HT-29 (cell line): ENCODE results near the gene POGK. TPM values are rescaled to one million over a fixed set of nuclear protein-coding genes. Genes with fewer than 3 reads are reported as not detected.
A peak's percentile ranks its signal among the peaks of the same experiment; 100 is the strongest.
"Not testable (repeated sequence)": the region's sequence is repeated elsewhere in the genome, so short reads cannot be mapped to it uniquely, and the experiment has no call there.

ENCODE experiments used
- DNase-seq: peaks from one replicate; pipeline ENCODE4 v3.0.0-alpha.2; 2015; ENCODE audit warnings: low spot score
- total RNA-seq: library from RNA; depleted of rRNA; stranded (reverse); fragments of >200 nt; shearing (Covaris generic); gene quantifications from 2 replicates; pipeline ENCODE4 v1.2.3, GENCODE V29; 2014

Gene POGK
- total RNA-seq, 1 experiment from 2014 or later, result 22.0 TPM

DNA sequence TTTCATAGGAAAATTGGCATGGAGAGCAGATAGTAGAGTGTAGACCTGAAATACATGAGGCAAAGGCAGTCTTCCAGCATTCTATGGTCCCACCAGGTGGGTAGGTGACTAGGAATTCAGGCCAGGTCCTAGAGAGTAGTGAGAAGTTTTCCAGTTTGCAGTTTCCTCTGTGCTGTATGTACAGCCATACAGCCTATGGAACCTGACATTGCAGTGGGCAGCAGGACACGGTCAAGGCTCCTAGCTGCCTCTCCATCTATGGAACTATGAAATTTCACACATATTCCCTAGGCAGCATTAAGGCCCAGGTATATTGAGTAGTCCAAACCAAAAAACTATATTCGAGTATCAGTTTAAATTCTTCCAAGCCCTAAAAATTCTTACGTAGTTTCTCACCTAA is 16.3 kb downstream of the POGK start:
- DNase-seq, result no peak

DNA sequence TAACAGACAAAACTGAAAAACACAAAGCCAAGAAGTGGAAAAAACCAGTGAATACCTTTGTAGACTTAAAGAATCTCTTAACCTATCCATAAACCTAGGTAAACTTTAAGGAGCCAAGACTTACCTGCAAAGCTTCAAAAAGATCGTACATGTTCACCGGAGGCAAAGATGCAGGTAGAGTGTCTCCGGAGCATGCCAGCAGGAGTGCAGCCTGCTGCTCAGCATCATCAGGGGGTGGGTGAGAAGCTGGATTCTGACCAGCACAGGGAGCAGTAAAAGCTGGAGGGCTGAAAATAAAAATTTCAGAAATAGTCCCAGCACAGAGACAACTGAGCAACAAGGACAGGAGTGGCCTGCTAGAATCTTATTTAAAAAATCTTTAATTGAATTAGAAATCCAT is 18.7 kb downstream of the POGK start:
- DNase-seq, result no peak

DNA sequence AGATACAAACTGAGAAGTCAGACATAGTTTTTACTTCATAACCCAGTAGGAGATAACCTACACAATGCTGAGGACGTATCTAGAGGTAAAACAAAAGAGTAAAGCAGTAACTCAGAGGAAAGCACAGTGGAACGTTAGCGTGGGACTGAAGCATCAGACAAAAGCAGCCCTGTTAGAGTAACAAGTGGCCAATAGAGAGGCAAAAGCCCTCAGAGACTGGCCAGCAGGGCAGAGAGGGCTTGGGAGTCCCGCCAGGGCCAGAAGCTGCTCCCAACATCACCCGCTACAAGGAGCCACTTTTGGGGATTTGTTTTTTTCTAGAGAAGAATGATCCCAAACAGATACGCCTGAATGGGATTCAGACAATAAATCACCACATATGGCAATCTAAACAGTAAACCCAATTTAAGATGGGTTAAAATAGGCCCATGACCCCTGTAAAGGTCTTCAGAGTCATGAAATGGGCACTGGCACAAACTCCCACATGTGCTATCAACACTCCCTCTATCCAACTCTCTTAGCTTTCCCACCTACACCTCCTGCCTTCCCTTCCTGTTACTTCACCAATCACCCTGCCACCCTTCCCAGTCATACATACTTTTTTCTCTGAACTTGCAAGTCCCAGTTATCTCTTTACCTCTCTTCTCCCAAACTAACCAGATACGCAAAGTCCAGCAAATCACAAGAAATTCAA is 19.6 kb downstream of the POGK start:
- DNase-seq, result no peak

DNA sequence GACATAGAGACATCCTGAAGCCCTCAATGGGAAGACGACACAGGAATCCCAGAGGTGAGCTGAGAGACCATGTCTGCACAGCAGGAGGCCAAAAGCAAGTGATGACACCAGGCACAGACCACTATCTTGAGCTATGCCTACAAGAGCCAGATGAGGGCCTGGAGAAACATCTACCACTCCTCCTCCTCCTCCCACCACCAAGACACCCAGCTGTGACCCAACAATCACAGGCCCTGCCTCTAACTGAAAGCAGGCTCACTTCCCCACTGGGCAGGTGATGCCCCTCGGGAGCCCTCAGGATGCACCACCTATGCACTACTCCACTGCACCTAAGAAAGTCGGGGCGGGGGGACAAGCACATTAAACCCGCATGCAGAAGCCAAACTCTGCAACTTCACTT is 20.3 kb downstream of the POGK start:
- DNase-seq, result no peak

DNA sequence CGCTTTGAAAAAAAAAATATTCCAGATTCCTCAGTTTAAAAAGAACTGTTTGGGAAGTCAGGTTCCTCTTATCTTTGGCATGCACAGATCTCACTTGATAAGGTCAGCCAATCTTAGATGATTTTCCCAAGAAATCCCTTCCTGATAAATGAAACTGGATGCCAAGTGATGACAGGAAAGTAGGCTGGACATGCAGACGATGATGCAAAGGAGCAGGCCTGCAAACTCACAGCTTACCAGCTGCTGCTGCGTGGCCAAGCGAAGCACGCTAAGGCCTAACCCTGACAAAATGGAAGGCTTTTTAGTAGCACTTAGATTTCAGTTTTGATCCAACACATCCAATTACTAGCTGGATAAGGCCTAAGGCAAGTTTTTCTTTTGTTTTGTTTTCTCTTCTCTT is 26.7 kb downstream of the POGK start:
- DNase-seq, result no peak

DNA sequence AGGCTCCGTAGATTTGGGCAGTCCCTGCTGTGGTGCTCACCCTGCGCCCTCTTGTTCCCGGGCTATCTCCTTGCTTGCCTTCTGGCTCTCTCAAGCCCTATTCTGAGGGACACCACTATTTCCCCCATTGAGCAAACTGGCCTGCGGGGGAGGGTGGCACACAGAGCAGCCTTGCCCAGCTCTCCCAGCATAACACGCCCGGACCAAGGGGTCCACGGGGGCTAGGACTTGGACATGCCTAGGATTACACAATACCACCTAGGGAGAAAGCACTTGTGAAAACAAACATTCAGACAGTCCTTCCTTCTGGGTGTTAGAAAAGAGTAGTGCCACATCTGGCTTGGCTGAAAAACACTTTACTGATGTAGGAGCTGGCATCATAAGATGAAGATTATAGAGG is 29.4 kb downstream of the POGK start:
- no peak for DNase-seq

DNA sequence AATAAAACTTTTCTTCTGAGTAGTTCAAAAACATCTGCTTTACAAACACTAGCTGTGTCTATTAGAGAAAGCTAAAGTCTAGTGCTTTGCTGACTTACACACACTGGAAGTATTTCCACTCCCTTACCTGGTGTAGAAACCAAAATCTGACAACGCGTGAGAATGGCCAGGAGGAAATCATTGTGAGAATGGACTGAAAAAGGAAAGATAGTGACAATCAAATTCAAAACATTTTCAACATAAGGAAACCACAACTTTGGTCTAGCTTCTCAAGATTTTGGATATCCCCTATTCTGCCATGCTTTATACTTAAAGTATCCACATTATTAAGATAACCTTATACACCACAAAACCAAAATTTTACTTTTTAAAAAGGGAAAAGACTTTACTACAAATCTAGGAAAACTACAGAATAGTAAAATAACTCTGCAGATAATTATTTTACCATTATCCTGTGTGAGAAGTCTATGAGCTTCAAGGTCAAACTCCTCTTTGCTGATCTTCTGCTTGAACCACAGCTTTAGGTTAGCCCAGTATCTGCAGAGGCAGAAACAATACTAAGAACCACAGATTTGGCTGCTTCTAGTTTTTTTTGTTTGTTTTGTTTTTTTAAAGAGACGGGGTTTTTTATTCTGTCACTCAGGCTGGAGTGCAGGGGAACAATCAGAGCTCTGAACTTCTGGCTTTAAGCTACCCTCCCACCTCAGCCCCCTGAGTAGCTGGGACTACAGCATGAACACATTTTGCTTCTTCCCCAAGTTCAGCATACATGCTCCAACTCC is 30.2 kb downstream of the POGK start:
- DNase-seq, result no peak

DNA sequence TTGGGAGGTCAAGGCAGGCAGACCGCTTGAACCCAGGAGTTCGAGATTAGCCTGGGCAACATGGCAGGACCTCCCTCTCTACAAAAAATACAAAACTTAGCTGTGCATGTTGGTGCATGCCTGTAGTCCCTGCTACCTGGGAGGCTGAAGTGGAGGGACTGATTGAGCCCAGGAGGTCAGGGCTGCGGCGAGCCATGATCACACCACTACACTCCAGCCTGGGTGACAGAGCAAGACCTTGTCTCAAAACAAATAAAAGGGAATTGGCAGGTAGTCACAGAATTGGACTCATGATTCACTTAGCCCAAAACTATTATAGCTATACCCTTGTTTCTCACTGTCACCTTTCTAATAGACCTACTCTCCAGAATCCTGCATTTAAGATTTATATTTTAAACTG is 31.3 kb downstream of the POGK start:
- DNase-seq, result no peak

DNA sequence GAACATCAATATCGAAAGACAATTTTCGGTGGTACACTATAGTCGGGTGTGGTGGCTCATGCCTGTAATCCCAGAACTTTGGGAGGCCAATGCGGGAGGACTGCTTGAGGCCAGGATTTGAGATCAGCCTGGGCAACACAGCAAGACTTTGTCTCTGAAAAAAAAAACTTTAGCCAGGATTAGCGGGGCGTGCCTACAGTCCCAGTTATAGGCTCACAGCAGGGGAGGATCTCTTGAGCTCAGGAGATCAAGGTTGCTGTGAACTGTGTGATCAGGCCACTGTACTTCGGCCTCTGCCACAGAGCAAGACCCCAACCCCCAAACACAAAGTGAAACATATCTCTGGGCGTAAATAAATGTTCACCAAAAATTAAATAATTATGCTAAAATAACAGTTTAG is 35.2 kb downstream of the POGK start:
- no peak for DNase-seq

DNA sequence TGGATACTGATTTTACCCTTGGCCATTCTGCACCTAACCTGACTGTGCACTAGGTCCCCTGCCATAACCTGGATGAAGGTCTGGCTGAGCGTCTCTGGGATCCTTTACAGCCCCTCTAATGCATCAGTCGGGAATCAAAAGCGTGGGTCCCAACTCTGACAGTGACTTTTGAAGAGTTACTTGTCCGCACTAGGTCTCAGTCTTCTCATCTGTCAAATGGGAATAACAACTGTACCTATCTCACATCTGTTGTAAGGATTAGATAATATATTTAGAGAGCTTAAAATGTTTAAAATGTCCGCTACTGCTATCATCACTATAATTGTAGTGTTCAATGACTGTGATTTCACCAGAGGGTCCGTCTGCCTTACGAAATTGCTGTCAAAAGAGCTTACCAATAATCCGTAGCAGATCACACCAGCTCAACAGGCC is 36.0 kb downstream of the POGK start:
- no peak for DNase-seq

DNA sequence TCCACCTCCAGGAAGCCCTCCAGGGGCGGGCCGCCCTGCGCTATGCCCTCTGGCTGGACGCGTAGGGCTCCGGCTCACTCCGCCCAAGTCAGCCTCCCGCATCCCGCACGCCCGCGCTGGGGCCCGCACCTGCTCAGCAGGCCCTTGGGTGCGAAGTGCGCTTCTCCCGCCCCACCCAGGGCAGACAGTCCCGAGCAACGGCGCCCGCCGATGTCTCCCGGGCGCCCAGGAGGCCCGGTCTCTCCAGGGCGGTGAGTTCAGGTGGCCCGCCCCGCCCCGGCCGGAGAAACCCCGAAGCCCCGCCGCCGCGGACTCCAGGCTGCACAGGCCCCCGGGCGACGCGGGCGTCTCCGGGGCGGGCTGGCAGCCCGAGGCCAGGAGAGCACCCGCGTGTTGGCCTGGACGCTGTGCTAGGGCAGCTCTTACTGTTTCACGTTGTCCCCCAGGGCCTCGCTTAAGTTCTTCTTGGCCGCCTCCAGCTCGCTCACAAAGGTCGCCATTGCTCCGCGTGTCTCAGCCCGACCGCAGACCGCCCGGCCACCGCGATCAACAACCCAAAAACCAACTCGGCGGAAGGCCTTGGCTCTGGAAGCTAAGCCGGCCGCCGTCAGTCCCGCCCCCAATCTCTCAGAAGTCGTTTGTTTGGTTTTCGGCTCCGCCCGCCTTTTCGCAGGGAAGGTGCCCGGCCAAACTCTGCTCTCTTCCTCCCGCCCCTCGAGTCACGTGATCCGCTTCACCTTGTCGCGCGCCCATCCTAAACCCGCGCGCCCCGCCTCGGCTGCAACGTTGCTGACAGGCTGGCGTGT is 36.7 kb downstream of the POGK start, which contains the start of gene TADA1:
Gene TADA1, minus strand, starts transcription at position 531 of the 806 bp plus-strand sequence. Its CDS starts 31 bp downstream, at position 500.
- DNase-seq, result peak; percentile 97

DNA sequence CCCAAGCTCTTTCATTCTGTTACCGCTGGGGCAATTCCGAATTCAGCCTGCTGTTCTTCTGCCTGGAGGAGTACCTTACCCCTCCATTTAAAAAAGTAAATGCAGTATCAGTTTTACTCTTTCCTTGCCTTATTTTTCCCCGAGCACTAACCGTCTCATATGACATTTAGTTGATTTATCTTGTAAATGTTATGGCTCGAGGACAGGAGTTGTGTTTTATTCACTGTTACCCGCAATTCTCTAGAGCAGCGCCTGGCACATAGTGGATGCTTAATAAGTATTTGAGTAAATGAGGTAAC is 37.2 kb downstream of the POGK start:
- DNase-seq, result no peak

DNA sequence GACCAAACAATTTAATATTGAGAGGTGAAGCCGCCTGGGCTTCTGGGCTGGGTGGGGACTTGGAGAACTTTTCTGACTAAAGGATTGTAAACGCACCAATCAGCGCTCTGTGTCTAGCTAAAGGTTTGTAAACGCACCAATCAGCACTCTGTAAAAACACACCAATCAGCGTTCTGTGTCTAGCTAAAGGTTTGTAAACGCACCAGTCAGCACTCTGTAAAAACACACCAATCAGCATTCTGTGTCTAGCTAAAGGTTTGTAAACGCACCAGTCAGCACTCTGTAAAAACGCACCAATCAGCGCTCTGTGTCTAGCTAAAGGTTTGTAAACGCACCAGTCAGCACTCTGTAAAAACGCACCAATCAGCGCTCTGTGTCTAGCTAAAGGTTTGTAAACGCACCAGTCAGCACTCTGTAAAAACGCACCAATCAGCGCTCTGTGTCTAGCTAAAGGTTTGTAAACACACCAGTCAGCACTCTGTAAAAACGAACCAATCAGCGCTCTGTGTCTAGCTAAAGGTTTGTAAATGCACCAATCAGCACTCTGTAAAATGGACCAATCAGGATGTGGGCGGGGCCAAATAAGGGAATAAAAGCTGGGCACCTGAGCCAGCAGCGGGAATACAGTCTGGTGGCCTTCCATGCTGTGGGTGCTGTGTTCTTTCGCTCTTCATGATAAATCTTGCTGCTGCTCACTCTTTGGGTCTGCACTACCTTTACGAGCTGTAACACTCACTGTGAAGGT is 39.1 kb downstream of the POGK start:
- not testable (repeated sequence) for DNase-seq

DNA sequence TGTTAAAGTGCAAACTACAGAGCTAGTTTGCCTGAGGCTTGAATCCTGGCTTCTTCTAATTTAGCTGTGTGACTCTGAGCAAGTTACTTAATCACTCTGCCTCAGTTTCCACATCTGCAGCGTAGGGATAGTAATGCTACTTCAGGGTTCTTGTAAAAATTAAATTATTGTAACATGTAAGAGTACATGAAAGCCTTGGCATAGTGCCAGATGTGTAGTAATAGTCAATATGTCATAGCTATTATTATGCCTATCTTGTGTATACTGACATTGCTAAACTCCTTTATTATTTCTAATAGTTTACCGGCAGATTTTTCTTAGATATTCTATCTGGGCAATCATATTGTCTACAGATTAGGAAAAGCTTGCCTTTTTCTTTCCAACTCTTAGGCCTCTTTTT is 43.6 kb downstream of the POGK start:
- no peak for DNase-seq

DNA sequence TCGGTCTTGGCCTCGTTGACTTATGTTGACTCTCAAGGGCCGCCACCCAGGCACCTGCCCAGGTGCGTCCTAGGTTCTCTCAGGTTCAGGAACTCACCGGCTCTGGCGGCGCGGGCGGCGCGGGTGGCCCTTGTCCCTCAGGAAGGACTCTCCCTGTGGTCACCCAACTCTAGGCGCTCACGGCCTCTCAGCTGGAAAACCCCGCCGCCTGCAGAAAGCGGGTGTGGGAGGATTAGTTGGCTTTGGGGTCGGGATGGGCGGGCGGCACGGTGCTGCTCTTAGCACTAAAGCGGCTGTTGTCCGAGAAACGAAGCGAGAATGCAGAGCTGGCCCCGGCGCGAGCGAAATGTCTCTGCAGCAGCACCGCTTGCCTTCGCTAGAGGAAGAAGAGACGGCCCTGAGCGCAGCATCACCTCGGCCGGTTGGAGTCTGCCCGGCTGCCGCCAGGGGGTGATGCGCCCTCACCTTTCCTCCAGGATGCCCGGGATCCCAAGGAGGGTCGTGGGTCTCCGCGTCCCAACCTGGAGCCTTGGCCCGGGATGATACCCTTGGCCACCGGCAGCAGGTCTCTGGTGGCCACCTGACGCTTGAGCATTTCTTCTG is 44.9 kb downstream of the POGK start:
- DNase-seq, result no peak

DNA sequence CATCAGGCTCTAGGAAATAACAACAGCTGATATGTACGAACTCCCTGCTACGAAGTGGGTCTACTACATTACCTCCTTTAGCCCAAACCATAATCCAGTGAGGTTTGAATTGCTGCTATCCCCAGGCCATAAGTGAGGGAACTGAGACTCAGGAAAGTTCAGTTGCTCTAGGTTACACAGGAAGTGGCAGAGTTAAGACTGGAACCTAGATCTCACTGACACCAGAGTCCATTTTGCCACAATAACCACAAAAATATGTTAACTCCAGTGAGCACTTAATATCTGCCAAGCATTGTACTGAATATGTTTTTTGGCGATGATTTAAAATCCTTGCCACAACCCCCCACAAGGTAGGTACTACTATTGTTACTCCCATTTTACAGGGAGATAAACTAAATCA is 45.7 kb downstream of the POGK start:
- DNase-seq, result no peak

DNA sequence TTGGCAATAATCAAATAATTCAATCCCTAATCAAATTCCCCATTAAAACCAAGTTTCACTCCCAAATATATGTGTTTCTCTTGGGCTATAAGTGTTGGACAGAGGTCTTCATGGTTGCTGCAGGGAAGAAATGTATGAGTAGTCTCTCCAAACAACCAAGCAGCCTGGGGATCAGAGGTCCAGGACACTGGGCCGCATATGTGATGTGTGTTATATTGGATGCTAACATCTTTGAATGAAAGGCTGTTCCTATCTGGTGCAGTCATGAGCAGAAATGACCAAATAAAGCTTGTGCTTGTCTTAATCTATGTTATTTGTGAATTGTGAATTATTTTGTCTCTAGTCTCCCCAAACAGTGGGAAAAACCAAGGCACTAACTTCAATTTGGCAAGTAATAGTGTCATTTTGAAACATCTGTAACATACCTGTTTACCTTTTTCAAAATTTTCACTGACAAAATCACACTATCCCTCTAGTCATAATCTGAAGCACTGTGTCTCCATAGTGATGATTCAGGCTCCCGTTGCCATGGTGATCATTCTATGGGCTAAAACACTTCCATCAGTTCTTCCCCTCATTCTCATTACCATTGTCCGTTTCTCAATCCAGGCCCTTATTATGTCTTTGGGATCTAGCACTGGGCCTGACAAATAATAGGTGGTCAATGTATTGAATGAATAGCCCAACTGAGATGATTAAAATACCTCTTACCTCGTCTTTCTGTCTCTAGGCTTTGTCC is 49.3 kb downstream of the POGK start:
- DNase-seq, result no peak

DNA sequence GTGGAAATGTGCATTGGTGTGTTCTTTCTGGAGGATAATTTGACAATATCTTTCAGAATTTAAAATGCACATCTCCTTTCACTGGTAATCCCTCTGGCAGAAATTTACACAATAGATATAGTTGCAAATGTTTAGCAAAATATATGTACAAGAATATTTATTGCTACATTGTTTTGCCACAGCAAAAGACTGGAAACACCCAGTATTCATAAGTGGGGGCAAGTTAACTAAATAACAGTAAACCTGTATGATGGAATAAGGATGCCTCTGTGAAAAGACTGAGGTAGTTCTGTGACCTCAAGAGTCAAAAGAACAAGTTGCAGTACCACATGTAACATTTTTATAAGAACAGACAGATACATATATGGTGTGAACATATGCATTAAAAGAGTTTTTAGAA is 50.5 kb downstream of the POGK start:
- DNase-seq, result no peak

DNA sequence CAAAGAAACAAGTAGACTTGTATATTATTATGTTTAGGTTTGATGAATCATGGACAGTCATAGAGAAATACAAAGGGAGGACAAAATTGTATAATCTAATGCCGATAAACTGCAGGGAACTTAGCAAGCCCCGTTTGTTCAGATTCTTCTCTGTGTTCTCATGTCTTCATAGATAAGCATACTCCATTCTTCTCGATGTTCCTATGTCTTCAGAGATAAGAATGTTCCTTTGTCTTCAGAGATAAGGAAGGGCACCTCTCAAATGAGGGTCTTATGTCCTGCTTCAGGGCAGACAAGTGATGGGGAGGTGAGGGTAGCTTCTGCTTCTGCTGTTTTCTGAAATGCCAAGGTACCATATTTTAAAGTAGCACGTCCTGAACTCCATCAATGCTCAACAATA is 56.5 kb downstream of the POGK start:
- DNase-seq, result no peak

DNA sequence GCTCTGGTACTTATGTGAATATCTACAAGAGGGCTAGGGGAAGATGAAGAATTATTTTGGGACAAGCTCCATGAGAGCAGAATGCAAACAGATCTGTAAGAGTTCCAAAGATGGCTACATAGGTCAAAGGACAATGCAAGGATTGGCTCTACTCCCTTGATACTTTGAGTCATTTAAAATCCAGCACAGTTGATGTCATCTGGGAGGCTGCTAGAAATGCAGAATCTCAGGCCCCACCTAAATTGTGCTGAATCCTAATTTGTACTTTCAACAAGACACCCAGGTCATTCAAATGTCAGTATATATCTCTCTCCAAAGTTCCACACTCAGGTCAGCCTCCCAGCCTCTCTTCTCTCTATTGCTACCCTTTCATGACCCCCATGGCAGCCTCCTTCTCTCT is 60.5 kb downstream of the POGK start:
- DNase-seq, result no peak

DNA sequence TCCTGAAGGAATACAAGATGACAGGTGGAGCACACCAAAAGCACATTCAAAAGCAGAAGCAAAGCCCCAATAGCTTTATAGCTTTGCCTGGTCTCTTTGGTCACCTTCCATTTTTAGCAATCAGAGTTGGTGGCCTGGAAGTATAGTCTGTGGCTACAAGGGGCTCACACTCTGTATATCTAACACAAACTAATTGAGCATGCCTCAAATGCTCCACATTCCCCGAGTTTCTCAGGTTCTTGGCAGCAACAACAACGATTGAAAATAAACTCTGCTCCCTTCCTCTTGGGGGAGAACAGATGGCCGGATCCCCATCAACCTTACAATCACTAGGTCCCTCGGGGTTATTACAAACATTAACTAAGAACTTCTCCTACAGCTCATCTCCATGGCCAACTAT is 61.7 kb downstream of the POGK start:
- DNase-seq, result no peak
